ENCODE data around the gene SELENOV. TPM values are rescaled to one million over a fixed set of nuclear protein-coding genes. Genes with fewer than 3 reads are reported as not detected.

Gene SELENOV
- total and polyA plus RNA-seq, 4 donors: not detected

GRCh38 chr19:39506598-39506943 is 8.4 kb upstream of the SELENOV start:
- H3K4me1 ChIP-seq (ENCODE audit: control insufficient read depth in 5 of 5, insufficient read depth in 5 of 5, low read length in 5 of 5): peaks cover 0 to 9% (median 0%) of the 10 kb centered on the region in 5 donors
- H3K9ac ChIP-seq (ENCODE audit: insufficient read depth in 1 of 2, low read length in 2 of 2): no peak overlapping the region
- no peaks in the 10 kb centered on the region for H3K36me3 ChIP-seq (ENCODE audit: control insufficient read depth in 4 of 4, insufficient read depth in 4 of 4, low read length in 4 of 4)
- TF ChIP-seq CTCF (IDR thresholded peaks at IDR 0.05; ENCODE audit: control extremely low read depth, extremely low read depth): no peak
- no peak overlapping the region for H3K4me3 ChIP-seq
- DNase-seq: no peak
- no peak overlapping the region for H3K27ac ChIP-seq (ENCODE audit: low read depth in 1 of 2, low read length in 1 of 2)
- H3K9me3 ChIP-seq (ENCODE audit: control insufficient read depth in 4 of 4, insufficient read depth in 3 of 4, low read length in 3 of 4): peaks cover 0 to 5% (median 0%) of the 10 kb centered on the region in 4 donors
- 56 to 58% methylated on average over 7 of the region's 7 CpGs for WGBS, 2 donors
- no peak for ATAC-seq (ENCODE audit: insufficient read depth, low FRiP score)
- peaks cover 3 to 25% (median 24%) of the 10 kb centered on the region in 3 donors for H3K27me3 ChIP-seq (ENCODE audit: control insufficient read depth in 3 of 3, insufficient read depth in 3 of 3, low read length in 2 of 3)

- DNase-seq: peak; percentile 57 to 83 (median 71)
- Histone ChIP-seq H3K4me1 (ENCODE audit: control insufficient read depth in 5 of 5, insufficient read depth in 5 of 5, low read length in 5 of 5) (peaks cover 0 to 9% (median 0%) of the 10 kb centered on the region in 5 donors), H3K9ac (ENCODE audit: insufficient read depth in 1 of 2, low read length in 2 of 2) (no peak overlapping the region), H3K4me3 (no peak overlapping the region), H3K9me3 (ENCODE audit: control insufficient read depth in 4 of 4, insufficient read depth in 3 of 4, low read length in 3 of 4) (peaks cover 0 to 5% (median 0%) of the 10 kb centered on the region in 4 donors), H3K27me3 (ENCODE audit: control insufficient read depth in 3 of 3, insufficient read depth in 3 of 3, low read length in 2 of 3) (peaks cover 3 to 25% (median 24%) of the 10 kb centered on the region in 3 donors), H3K27ac (ENCODE audit: low read depth in 1 of 2, low read length in 1 of 2) (no peak overlapping the region), H3K36me3 (ENCODE audit: control insufficient read depth in 4 of 4, insufficient read depth in 4 of 4, low read length in 4 of 4) (no peaks in the 10 kb centered on the region)
- ATAC-seq (ENCODE audit: insufficient read depth, low FRiP score): no peak
- 4% methylated on average over 93 to 96 of the region's 96 CpGs for WGBS, 2 donors
- TF ChIP-seq CTCF (IDR thresholded peaks at IDR 0.05; ENCODE audit: control extremely low read depth, extremely low read depth): no peak
Observed at GRCh38 chr19:39506944-39507714, 7.8 kb upstream of the SELENOV start.

GRCh38 chr19:39507715-39508364 is 7.1 kb upstream of the SELENOV start:
- Histone ChIP-seq H3K9ac (ENCODE audit: insufficient read depth in 1 of 2, low read length in 2 of 2) (no peak overlapping the region), H3K4me3 (no peak overlapping the region), H3K4me1 (ENCODE audit: control insufficient read depth in 5 of 5, insufficient read depth in 5 of 5, low read length in 5 of 5) (peaks cover 0 to 6% (median 0%) of the 10 kb centered on the region in 5 donors), H3K27ac (ENCODE audit: low read depth in 1 of 2, low read length in 1 of 2) (no peak overlapping the region), H3K9me3 (ENCODE audit: control insufficient read depth in 4 of 4, insufficient read depth in 3 of 4, low read length in 3 of 4) (peaks cover 0 to 5% (median 0%) of the 10 kb centered on the region in 4 donors), H3K36me3 (ENCODE audit: control insufficient read depth in 4 of 4, insufficient read depth in 4 of 4, low read length in 4 of 4) (no peaks in the 10 kb centered on the region), H3K27me3 (ENCODE audit: control insufficient read depth in 3 of 3, insufficient read depth in 3 of 3, low read length in 2 of 3) (peaks cover 3 to 24% (median 22%) of the 10 kb centered on the region in 3 donors)
- no peak for DNase-seq
- no peak for TF ChIP-seq CTCF (IDR thresholded peaks at IDR 0.05; ENCODE audit: control extremely low read depth, extremely low read depth)
- WGBS, 2 donors: 45 to 49% methylated on average over 24 of the region's 24 CpGs
- ATAC-seq (ENCODE audit: insufficient read depth, low FRiP score): no peak
